Glutamatergic neuron (in vitro differentiated cells): ENCODE data around the gene ESPL1. TPM values are rescaled to one million over a fixed set of nuclear protein-coding genes. Genes with fewer than 3 reads are reported as not detected.

Source experiments
- DNase-seq: peaks from one replicate; pipeline ENCODE4 v3.0.0; 2022
- H3K27ac Mint-ChIP-seq: one replicate; pipeline ENCODE4 v1.8.0; 2020; ENCODE audit warnings: mild to moderate bottlenecking, mixed read lengths, inconsistent platforms; ENCODE audit not compliant: unreplicated experiment
- H3K27me3 Mint-ChIP-seq: one replicate; pipeline ENCODE4 v1.8.0; 2020; ENCODE audit warnings: mild to moderate bottlenecking, moderate library complexity, mixed read lengths, inconsistent platforms; ENCODE audit not compliant: unreplicated experiment
- H3K36me3 Mint-ChIP-seq: one replicate; pipeline ENCODE4 v1.8.0; 2020; ENCODE audit warnings: mild to moderate bottlenecking, mixed read lengths, inconsistent platforms; ENCODE audit not compliant: unreplicated experiment
- H3K4me1 Mint-ChIP-seq: one replicate; pipeline ENCODE4 v1.8.0; 2020; ENCODE audit warnings: mild to moderate bottlenecking, low read depth, mixed read lengths, inconsistent platforms; ENCODE audit not compliant: unreplicated experiment
- H3K4me3 Mint-ChIP-seq: one replicate; pipeline ENCODE4 v1.8.0; 2020; ENCODE audit warnings: mild to moderate bottlenecking, mixed read lengths, inconsistent platforms; ENCODE audit not compliant: unreplicated experiment
- H3K9me3 Mint-ChIP-seq: one replicate; pipeline ENCODE4 v1.8.0; 2020; ENCODE audit warnings: mild to moderate bottlenecking, moderate library complexity, mixed read lengths, inconsistent platforms; ENCODE audit not compliant: unreplicated experiment
- CTCF ChIP-seq: fragments of 200-600 bp; sonication (generic); IDR thresholded peaks from one replicate; pipeline ENCODE4 v1.5.0; 2021; ENCODE audit not compliant: partially characterized antibody, unreplicated experiment
- total RNA-seq: library from RNA; stranded (reverse); fragmentation: NEBNext Ultra II Directional; extraction: Animal tissue kit (Norgen Biotek cat#: 25700); gene quantifications from one replicate; pipeline ENCODE4 v1.2.1, GENCODE V29; 2021; ENCODE audit not compliant: unreplicated experiment

Gene ESPL1
- total RNA-seq, 1 donor from 2014 or later, result 5.1 TPM

GRCh38 chr12:53226815-53227214, 41.3 kb upstream of the ESPL1 start:
- Mint-ChIP-seq H3K27ac (no peak overlapping the region), H3K4me3 (no peak overlapping the region), H3K9me3 (peaks cover 14% of the 10 kb centered on the region), H3K36me3 (no peaks in the 10 kb centered on the region), H3K4me1 (peaks cover 12% of the 10 kb centered on the region), H3K27me3 (peaks cover 27% of the 10 kb centered on the region)
- TF ChIP-seq CTCF, result no peak
- no peak for DNase-seq

- H3K4me1 Mint-ChIP-seq, result peaks cover 9% of the 10 kb centered on the region
Observed at GRCh38 chr12:53227341-53227740, 40.8 kb upstream of the ESPL1 start.

GRCh38 chr12:53227836-53228235, 40.3 kb upstream of the ESPL1 start:
- peaks cover 14% of the 10 kb centered on the region for H3K4me1 Mint-ChIP-seq
- TF ChIP-seq CTCF, result no peak
- H3K4me3 Mint-ChIP-seq, result no peak overlapping the region
- no peak for DNase-seq
- H3K36me3 Mint-ChIP-seq, result no peaks in the 10 kb centered on the region
- peaks cover 28% of the 10 kb centered on the region for H3K27me3 Mint-ChIP-seq
- H3K27ac Mint-ChIP-seq, result no peak overlapping the region
- peaks cover 11% of the 10 kb centered on the region for H3K9me3 Mint-ChIP-seq

More at GRCh38 chr12:53227341-53227740, 40.8 kb upstream of the ESPL1 start:
- peaks cover 27% of the 10 kb centered on the region for H3K27me3 Mint-ChIP-seq
- no peaks in the 10 kb centered on the region for H3K36me3 Mint-ChIP-seq
- H3K27ac Mint-ChIP-seq, result no peak overlapping the region
- no peak overlapping the region for H3K4me3 Mint-ChIP-seq
- peaks cover 11% of the 10 kb centered on the region for H3K9me3 Mint-ChIP-seq
- DNase-seq, result no peak
- no peak for TF ChIP-seq CTCF

- Mint-ChIP-seq H3K27me3 (peaks cover 30% of the 10 kb centered on the region), H3K4me3 (no peak overlapping the region), H3K9me3 (peaks cover 8% of the 10 kb centered on the region), H3K36me3 (no peaks in the 10 kb centered on the region), H3K27ac (no peak overlapping the region), H3K4me1 (peaks cover 19% of the 10 kb centered on the region)
- no peak for DNase-seq
- TF ChIP-seq CTCF, result no peak
Observed at GRCh38 chr12:53229454-53229853, 38.6 kb upstream of the ESPL1 start.

- DNase-seq, result no peak
- no peak for TF ChIP-seq CTCF
- Mint-ChIP-seq H3K4me1 (peaks cover 22% of the 10 kb centered on the region), H3K9me3 (peaks cover 8% of the 10 kb centered on the region), H3K36me3 (no peaks in the 10 kb centered on the region), H3K27ac (no peak overlapping the region), H3K4me3 (no peak overlapping the region), H3K27me3 (peaks cover 24% of the 10 kb centered on the region)
Observed at GRCh38 chr12:53230108-53230845, 37.8 kb upstream of the ESPL1 start.
